ENCODE results near the gene OVCH1.

DNA sequence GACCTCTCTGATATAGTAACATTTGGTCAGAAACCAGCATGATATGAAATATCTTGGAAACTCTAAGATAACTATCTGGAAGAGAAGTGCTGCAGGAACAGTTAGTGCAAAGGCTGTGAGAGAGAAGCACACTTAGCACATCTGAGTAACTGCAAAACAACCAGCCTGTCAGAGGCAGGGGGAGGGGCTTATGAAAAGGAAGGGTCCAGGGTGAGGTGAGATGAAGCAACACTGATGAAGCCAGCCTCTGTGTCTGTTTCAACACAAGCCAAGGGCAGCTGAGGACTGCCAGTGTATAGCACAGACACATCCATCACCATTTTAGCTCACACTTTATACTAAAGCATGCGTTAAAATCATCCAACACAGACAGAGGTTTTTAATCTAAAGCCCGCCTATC, 37.4 kb upstream of the OVCH1 start:
- TF ChIP-seq, protein P1, sequence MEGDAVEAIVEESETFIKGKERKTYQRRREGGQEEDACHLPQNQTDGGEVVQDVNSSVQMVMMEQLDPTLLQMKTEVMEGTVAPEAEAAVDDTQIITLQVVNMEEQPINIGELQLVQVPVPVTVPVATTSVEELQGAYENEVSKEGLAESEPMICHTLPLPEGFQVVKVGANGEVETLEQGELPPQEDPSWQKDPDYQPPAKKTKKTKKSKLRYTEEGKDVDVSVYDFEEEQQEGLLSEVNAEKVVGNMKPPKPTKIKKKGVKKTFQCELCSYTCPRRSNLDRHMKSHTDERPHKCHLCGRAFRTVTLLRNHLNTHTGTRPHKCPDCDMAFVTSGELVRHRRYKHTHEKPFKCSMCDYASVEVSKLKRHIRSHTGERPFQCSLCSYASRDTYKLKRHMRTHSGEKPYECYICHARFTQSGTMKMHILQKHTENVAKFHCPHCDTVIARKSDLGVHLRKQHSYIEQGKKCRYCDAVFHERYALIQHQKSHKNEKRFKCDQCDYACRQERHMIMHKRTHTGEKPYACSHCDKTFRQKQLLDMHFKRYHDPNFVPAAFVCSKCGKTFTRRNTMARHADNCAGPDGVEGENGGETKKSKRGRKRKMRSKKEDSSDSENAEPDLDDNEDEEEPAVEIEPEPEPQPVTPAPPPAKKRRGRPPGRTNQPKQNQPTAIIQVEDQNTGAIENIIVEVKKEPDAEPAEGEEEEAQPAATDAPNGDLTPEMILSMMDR (IDR thresholded peaks at IDR 0.05): no peak
- TF ChIP-seq POLR2A (IDR thresholded peaks at IDR 0.05): no peak

Measured in thyroid gland (tissue), 4 donors.